TTC549 (cell line): Measurements from ENCODE around the gene ZSCAN5A.
"Not testable (repeated sequence)": the region's sequence is repeated elsewhere in the genome, so short reads cannot be mapped to it uniquely, and the experiment has no call there.

ENCODE experiments used
- FAIRE-seq: peaks from 2 replicates; lab custom pipeline; 2012; peaks lifted over from hg19 to GRCh38; lab: Jason Lieb, UNC

Gene ZSCAN5A, protein sequence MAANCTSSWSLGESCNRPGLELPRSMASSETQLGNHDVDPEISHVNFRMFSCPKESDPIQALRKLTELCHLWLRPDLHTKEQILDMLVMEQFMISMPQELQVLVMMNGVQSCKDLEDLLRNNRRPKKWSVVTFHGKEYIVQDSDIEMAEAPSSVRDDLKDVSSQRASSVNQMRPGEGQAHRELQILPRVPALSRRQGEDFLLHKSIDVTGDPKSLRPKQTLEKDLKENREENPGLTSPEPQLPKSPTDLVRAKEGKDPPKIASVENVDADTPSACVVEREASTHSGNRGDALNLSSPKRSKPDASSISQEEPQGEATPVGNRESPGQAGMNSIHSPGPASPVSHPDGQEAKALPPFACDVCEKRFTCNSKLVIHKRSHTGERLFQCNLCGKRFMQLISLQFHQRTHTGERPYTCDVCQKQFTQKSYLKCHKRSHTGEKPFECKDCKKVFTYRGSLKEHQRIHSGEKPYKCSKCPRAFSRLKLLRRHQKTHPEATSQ

GRCh38 chr19:56314381-56315076, at the start of gene ZSCAN5A:
Gene ZSCAN5A, minus strand, starts transcription at chr19:56314839. Its CDS starts 89,793 bp downstream, at chr19:56225046.
- no peak for FAIRE-seq

DNA sequence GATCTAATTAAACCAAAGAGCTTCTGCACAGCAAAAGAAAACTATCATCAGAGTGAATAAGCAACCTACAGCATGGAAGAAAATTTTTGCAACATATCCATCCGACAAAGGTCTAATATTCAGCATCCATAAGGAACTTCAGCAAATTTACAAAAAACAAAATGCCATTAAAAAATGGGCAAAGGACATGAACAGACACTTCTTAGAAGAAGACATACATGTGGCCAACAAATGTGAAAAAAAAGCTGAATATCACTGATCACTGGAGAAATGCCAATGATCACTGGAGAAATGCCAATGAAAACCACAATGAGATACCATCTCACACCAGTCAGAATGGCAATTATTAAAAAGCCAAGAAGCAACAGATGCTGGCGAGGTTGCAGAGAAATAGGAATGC, 46.2 kb upstream of the ZSCAN5A start:
- no peak for FAIRE-seq

GRCh38 chr19:56356944-56357343, 42.3 kb upstream of the ZSCAN5A start:
- FAIRE-seq: no peak

GRCh38 chr19:56355517-56355916, 40.9 kb upstream of the ZSCAN5A start:
- FAIRE-seq: no peak

GRCh38 chr19:56351208-56351607, 36.6 kb upstream of the ZSCAN5A start:
- FAIRE-seq: no peak

DNA sequence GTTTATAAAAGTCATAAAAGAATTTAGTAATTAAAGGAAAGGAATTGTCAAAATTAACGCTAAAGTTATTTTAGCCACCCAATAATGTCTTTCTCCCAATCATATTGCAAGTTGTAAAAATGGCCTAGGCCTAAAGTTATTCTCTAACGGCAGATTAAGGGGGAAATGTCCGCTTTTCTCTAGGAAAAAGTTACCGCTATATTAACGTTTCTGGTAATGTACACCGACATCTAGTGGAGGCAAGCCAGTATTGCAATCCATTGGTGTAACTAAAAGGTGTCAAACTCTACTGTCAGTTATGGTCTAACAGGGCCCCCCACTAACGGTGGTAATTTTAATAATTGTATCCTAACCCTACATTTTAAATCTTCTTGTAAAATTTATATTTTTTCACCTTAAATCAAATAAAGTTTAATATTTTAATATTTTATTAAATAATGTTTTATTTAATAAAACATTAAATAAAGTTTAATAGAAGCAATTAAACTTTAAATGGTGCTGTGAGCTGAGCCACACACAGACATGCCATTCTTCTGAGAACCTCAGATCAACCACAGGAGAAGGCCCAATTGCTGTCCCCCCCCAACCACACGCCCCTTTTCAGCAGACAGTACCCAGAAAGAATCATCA, 35.9 kb upstream of the ZSCAN5A start:
- FAIRE-seq: peak; percentile 60

GRCh38 chr19:56348289-56348877, 33.7 kb upstream of the ZSCAN5A start:
- no peak for FAIRE-seq

- FAIRE-seq: no peak
Measured at GRCh38 chr19:56347163-56347778, 32.6 kb upstream of the ZSCAN5A start.

GRCh38 chr19:56341948-56342347, 27.3 kb upstream of the ZSCAN5A start:
- FAIRE-seq: peak; percentile 60

GRCh38 chr19:56339031-56339430, 24.4 kb upstream of the ZSCAN5A start:
- not testable (repeated sequence) for FAIRE-seq

GRCh38 chr19:56337077-56337476, 22.4 kb upstream of the ZSCAN5A start:
- FAIRE-seq: not testable (repeated sequence)

- not testable (repeated sequence) for FAIRE-seq
Measured at GRCh38 chr19:56335371-56335770, 20.7 kb upstream of the ZSCAN5A start.

GRCh38 chr19:56333506-56333905, 18.9 kb upstream of the ZSCAN5A start:
- FAIRE-seq: peak; percentile 36

DNA sequence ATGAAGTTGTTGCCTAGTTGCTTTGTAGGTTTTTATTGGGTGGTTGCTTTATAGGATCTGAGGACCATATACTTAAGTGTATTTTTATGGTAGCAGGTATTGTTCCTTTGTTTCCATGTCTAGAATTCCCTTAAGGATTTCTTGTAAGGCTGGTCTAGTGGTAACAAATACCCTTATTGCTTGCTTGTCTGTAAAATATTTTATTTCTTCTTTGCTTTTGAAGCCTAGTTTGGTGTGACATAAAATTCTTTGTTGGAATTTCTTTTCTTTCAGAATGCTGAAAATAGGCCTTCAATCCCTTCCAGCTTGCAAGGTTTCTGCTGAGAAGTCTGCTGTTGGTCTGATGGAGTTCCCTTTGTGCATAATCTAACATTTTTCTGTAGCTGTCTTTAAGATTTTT, 18.1 kb upstream of the ZSCAN5A start:
- no peak for FAIRE-seq

DNA sequence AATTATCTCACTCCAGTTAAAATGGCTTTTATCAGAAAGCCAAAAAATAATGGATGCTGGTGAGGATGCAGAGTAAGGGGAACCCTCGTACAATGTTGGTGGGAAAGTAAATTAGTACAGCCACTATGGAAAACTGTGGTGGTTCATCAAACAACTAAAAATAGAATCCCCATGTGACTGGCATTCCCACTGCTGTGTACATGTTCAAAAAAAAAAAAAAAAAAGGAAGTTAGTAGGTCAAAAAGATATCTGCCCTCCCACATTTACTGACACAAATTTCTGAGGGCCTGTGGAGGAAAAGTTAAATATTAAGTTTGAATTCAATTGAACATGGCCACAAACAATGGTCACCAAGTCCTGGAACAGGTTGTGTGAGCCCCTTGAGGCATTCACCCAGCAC, 9.8 kb upstream of the ZSCAN5A start:
- FAIRE-seq: no peak

DNA sequence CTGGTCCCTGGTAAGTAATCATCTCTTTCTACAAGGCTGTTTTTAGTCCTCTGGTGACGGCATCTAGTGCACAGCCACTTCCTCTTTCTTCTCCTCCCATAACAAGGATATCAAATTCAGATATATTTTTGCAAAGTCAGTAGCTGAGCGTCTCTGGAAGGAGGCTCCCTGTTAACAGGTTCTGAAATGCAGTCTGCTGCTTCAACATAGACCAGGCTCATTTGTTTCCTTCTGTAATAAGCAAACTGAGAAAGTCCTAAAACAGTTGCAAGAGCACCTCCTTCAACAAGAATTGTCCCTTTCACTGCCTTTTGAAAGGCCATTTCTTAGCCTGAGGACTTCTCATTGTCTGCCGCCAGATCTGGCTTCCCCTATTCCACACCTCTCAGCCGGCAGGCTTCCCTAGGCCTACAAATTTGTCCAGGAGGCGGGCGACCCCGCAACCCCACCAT, 7.4 kb upstream of the ZSCAN5A start:
- no peak for FAIRE-seq

DNA sequence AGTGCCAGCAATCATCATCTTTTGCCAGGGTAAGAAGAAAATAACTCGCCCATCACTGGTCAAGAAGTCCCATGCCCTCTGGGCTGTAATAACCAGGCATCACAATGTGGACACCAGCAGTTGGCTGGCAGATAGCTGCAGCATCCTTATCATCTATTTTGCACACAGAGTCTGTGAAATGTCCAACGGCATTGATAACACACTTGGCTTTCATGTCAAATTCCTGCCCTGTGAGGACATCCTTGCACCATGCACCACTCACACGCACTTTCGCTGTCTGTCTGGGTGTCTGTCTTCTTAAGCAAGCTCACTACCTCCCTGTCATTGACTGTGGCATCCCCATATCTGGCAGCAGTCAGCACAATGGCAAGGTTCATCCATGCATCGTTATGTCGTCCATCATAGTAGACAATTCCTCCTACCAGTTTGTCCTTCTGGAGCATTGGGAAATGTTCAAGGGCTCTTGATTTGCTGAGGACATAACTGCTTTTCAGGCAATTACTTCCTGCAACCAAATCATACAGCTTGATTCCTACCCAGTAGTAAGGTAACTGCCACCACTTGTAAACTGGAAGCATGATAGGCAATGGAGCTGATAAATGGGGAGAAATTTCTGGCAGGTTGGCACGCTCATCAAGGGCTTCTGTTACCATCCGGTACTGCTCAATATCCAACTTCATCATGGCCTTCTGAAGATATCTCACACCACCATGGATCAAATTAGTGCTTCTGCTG, 6.8 kb upstream of the ZSCAN5A start:
- no peak for FAIRE-seq

GRCh38 chr19:56319991-56320390, 5.4 kb upstream of the ZSCAN5A start:
- no peak for FAIRE-seq

GRCh38 chr19:56317749-56318148, 3.1 kb upstream of the ZSCAN5A start:
- no peak for FAIRE-seq

GRCh38 chr19:56316728-56317127, 2.1 kb upstream of the ZSCAN5A start:
- FAIRE-seq: no peak
